ENCODE measurements around the gene HTRA1.
A peak's percentile ranks its signal among the peaks of the same experiment; 100 is the strongest.

HTRA1 gene

DNA sequence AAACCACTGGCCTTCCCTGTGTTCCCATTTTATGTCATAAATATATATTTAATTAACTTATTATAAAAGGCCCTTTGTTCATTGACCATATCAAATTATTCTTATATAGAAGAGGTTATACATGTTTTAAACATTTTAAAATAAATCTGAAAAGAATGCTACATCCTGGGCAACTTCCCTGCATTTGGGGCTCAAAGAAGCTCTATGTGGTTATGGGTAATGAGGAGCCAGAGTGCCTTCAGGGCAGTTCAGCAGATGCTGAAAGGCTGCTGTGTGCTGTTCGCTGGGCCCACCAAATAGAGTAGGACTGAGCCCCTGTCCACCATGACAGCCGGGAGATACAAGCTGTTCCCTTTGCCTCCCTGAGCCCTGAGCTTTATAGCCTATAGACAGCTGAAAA lies 35.9 kb downstream of the HTRA1 start:
- DNase-seq, result no peak

GRCh38 chr10:122498521-122498920 lies 37.2 kb downstream of the HTRA1 start:
- no peak for DNase-seq

- DNase-seq, result no peak
Observed at GRCh38 chr10:122499012-122499411, 37.7 kb downstream of the HTRA1 start.

DNA sequence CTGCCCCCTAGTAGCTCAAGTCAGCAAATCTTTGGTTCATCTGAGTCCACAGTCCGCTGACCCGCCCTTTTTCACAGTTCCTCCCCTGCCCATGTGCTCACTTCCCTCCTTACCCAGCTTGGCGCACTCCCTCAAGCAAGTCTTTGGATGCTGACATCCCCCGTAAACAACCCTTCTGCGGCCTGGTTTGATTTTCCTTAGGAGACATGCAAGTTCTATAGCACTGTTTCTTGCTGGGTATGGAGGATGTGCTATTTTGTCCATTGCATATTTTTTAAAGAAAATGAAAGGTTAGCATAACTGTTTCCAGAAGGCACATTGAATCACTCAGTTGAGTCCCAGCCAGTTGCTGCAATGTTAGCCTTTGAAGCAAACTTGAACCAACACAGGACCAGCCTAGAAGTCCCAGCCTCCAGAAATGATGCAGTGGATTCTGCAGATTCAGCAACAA lies 38.2 kb downstream of the HTRA1 start:
- DNase-seq, result no peak

DNA sequence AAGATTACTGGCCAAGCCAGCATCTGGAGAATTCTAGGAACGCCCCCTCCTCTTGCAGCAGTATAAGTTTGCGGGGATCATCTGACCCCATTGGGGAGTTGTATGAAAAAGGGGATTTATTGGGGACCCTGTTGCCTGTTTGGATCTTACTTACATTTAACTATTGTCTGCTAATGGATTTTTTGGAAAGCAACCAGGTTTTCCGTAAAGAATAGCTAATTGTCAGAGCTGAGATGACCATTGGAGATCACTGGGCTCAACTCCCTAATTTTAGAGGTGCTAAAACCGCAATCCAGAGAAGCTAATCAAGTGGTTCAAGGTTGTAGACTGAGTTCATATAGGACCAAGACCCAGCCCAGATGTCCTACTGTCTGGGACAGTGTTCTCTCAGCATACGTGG lies 38.8 kb downstream of the HTRA1 start:
- DNase-seq, result no peak

GRCh38 chr10:122500726-122501125 lies 39.4 kb downstream of the HTRA1 start:
- DNase-seq, result no peak

DNA sequence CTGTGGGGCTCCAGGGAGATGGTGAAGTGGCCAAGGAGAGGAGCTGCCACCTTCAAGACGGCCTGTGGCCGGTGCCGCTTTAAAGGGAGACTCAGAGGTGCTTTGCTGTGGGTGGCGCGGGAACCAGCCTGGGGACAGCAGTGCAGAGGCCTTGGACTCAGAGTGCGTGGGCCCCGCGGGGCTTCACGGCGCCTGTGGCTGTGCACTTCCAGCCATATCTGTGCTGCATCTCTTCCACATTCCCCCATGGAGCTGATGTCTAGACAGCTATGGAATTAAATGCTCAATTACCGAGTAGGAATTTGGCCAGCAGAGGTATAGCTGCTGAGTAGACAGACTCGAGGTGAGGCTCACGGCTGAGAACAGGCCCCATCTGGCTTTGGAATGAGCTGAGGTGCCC lies 41.7 kb downstream of the HTRA1 start:
- no peak for DNase-seq

DNA sequence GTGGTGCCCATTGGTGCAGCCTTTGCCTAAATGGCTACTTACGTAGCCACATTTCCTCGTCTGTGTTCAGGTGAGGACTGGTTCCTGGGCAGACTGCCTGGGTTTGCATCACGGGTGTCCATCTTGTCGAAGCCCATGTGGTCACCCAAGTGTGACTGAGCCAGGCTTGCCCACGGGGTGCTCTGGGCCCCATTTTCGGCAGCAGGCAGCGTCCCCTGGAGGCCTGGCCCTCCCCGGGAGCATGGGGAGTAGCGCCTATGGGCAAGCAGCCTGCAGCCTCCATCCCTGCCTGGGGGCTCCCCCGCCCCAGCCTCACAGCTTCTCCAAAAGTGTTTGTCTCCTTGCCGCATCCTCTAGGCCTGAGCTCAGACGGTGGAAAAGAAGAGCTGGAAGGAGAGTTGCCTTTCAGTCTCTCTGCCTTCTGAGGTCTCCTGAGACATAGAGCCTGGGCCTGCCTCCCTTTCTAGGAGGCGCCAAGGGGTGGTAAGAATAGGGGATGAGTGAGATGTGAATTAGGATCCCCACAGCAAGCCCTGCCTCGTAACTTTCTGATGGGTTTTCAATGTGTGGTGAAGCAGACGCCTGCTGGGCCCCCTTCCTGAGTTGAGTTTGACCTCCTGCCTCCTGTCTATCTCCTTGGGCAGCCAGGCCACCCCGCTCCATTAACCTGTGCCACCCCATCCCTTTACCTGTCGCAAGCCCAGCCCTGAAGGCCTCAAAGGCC lies 42.7 kb downstream of the HTRA1 start:
- no peak for DNase-seq

GRCh38 chr10:122504610-122504950 lies 43.2 kb downstream of the HTRA1 start:
- no peak for DNase-seq

DNA sequence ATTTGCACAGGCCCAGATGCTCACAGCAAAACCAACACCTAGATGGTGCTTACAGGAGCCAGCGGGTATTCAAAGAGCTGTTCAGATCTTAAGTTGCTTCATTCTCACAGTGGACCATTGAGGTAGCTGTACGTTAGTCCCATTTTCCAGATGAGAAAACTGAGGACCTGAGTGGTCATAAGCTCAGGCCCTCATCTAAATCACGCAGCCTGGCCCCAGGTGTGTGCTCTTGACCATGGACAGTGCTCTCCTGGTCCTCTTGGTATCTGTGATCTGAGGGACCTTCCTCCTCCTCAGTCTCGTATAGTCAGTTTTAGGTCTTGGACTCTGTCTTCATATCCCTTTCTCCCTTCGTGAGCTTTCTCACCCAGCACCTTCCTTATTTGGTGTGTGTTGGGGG lies 43.7 kb downstream of the HTRA1 start:
- DNase-seq, result no peak

DNA sequence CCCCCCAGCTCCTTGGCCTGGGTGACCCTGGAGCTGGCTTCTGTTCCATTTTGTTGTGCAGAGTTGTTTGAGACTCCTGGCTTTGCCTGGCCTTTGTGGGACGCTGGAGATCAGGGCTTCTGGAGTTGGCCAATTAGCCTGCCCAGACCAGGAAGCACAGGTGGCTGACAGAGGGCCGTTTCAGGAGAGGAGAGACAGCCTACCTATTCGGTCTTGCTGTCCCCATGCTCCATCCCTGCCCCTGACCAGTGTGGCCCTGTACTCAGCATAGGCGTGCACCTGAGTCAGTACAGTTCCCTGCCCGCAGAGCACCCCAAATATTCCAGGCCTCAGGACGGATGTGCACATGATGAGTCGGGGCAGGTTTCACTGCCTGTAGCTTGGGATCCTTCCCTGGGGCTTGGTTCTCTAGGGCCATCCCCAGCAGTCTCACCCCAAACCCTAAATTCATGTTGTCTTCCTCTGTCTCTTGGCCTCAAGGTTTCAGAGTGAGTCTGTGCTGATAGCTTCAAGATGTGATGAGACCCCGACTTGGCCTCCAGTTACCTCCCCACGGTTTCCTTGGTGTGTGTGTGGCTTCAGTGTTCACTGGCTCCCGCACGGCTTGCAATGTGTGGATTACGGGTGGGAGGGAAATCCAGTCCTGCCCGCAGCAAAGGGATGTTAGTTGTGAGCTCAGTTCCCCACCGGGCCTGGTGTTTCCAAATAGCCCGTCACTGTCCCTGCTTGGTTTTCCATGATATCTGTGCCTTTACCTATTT lies 44.7 kb downstream of the HTRA1 start:
- DNase-seq, result no peak

DNA sequence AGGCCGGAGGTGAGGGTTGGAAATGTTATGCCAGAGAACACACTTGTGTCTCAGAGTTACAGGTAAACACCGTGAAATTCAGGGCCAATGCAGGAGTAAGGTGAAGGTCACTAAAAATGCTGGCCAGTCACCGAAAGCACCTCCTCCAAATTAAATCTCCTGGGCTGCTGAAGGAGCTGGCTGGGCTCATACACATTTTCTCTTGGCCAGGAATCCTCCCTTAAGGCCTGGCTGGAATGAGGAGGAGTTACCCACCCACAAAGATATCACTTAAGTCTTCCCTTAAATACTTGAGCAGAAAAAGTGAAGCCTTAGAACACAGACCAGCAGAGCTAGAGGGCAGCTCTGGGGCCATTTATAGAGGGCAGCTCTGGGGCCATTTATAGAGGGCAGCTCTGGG lies 46.3 kb downstream of the HTRA1 start:
- no peak for DNase-seq

DNA sequence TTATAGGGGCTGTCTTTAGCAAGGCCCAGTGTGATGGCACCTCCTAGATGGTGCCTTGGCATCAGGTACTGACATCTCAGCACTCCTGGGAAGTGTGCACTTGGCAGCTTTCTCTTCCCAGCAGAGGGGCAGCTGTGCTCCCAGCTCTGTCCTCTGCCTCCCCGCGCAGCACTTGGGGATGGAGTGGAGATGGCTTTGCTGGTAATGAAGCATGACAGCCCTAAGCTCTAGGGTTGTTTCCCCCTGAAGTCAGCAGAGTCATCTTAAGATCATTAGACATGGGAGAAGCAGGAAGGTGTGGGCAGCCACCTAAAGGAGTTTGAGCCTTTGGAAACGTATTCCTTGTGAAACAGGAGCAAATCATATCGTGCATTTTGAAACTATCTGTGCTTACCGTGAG lies 46.7 kb downstream of the HTRA1 start:
- DNase-seq, result no peak

GRCh38 chr10:122509323-122509722 lies 48.0 kb downstream of the HTRA1 start:
- DNase-seq, result no peak

DNA sequence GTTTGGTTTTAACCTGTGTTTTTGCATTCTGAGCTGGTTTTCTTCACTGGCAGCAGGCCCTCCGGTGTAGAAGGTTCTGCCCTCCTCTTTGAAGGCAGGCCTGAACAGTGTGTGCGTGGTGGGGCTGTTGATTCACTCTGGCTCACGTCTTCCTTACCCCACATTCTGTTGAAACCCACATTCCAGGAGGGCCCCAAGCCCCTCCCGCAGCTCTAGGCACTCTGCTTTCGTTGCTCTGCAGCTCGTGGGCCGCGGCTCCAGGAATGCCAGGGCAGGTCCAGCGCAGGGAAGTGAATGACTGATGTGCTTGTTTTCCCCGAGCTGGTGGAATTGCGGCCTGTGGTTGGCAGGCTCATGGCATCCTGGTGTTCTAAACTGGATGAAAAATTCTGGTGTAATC lies 49.0 kb downstream of the HTRA1 start:
- DNase-seq, result no peak

DNA sequence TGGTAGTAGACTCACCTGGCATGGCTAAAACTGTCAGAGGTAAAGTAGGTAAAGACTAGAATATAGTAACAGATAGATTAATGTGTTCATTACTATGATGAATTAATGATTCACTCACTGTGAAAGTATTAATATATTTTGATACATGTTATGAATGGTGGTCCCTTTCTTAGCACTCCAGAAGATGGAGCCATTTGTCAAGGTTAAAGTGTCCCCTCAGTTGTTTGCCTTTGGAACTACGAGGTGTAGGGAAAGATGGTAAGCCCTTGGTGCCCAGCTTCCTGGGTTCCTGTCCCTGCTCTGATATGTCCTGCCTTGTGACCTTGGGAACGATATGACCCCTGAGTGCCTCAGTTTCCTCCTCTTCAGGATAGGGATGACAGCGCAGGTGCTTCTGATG lies 49.4 kb downstream of the HTRA1 start:
- DNase-seq, result peak; percentile 44

DNA sequence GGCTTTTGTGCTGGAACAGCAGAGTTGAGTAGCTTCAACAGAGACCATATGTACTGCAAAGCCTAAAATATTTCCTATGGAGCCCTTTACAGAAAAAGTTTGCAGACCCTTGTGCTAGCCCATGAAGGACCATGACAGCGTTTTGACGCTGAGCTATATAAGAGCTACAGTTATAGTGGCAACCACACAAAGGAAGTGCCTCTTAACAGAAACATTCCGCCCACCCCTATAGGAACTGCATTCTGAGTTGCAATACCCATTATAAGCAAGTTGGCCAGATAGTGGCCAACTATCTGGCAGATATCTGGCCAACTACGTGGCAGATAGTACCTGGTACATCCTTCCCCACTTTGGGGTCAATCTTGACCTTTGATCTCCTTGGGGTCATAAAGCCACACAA lies 51.7 kb downstream of the HTRA1 start:
- DNase-seq, result peak; percentile 41

- no peak for DNase-seq
Observed at GRCh38 chr10:122514045-122514840, 52.9 kb downstream of the HTRA1 start.

GRCh38 chr10:122515022-122515424 lies 53.7 kb downstream of the HTRA1 start:
- DNase-seq, result no peak

DNA sequence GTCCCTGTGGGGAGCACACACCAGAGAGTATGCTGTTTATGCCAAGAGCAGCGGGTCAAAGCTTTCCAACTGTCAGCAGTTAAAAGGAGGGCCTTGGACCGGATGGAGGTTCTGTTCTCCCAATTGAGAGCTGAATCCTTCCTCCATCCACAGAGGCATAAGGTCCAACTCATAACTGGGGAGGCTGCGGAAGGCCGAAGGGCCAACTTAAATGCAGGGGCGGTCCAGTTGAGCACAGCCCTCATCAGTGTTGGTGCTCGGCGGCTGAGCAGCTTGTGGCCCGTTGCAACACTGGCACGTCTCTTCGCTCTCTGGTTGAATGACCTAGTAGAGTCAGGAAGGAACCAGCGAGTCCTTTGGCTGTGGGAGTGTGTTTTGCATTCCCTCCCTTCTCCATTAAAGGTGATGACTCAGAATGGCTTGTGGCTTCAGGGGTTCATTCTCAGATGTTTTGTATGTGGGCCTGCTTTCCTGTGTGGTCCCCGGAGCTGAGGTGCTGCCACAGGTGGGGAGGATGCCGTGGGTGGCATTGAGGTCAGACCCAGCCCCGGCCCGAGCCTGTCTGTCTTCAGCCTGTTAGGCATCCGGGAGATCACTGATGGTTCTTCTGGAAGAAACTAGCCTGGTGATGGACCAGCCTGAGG lies 54.4 kb downstream of the HTRA1 start:
- no peak for DNase-seq

GRCh38 chr10:122516734-122517133 lies 55.4 kb downstream of the HTRA1 start:
- peak; percentile 18 for DNase-seq

- no peak for DNase-seq
Observed at GRCh38 chr10:122519144-122519543, 57.8 kb downstream of the HTRA1 start.

GRCh38 chr10:122519873-122520272 lies 58.5 kb downstream of the HTRA1 start:
- no peak for DNase-seq
